Loucy (cell line): ENCODE data around the gene NDUFS7.
A peak's percentile ranks its signal among the peaks of the same experiment; 100 is the strongest.

Source experiments
- H2AFZ ChIP-seq: fragments of 200-600 bp; sonication (generic); 2 replicates; pipeline ENCODE4 v1.6.0; 2016; ENCODE audit warnings: antibody characterized with exemption, mild to moderate bottlenecking, low read length, moderate library complexity
- H3F3A ChIP-seq: fragments of 200-600 bp; 2 replicates; pipeline ENCODE4 v1.6.0; 2016; ENCODE audit warnings: antibody characterized with exemption, low read depth, mild to moderate bottlenecking
- H3K27me3 ChIP-seq: fragments of 200-600 bp; sonication (generic); 2 replicates; pipeline ENCODE4 v1.6.1; 2014; ENCODE audit warnings: low read length, mild to moderate bottlenecking; ENCODE audit not compliant: insufficient read depth, poor library complexity, severe bottlenecking
- H3K36me3 ChIP-seq: fragments of 200-600 bp; sonication (generic); 2 replicates; pipeline ENCODE4 v1.6.1; 2016; ENCODE audit warnings: low read length; ENCODE audit not compliant: insufficient read depth
- H3K4me1 ChIP-seq: fragments of 200-600 bp; sonication (generic); 2 replicates; pipeline ENCODE4 v1.5.1; 2014; ENCODE audit warnings: low read length, mild to moderate bottlenecking; ENCODE audit not compliant: insufficient read depth, poor library complexity, severe bottlenecking
- H3K4me2 ChIP-seq: fragments of 200-600 bp; sonication (generic); 2 replicates; pipeline ENCODE4 v1.6.0; 2014; ENCODE audit warnings: antibody characterized with exemption, low read length, low read depth, mild to moderate bottlenecking; ENCODE audit not compliant: poor library complexity, severe bottlenecking
- H3K4me3 ChIP-seq: fragments of 200-600 bp; sonication (generic); 2 replicates; pipeline ENCODE4 v1.5.1; 2014; ENCODE audit warnings: low read length, mild to moderate bottlenecking, mixed read lengths; ENCODE audit not compliant: poor library complexity, severe bottlenecking
- H3K79me2 ChIP-seq: fragments of 200-600 bp; sonication (generic); 2 replicates; pipeline ENCODE4 v1.6.1; 2014; ENCODE audit warnings: low read length; ENCODE audit not compliant: insufficient read depth
- H3K9ac ChIP-seq: fragments of 200-600 bp; sonication (generic); 2 replicates; pipeline ENCODE4 v1.6.0; 2014; ENCODE audit warnings: mild to moderate bottlenecking, low read depth, low read length, moderate library complexity; ENCODE audit not compliant: poor library complexity, severe bottlenecking
- H3K9me2 ChIP-seq: fragments of 200-600 bp; sonication (generic); replicated peaks from 2 replicates; pipeline ENCODE4 v1.6.1; 2016; ENCODE audit warnings: low read depth, low read length, mixed read lengths
- H3K9me3 ChIP-seq: fragments of 200-600 bp; sonication (generic); 2 replicates; pipeline ENCODE4 v1.6.1; 2014; ENCODE audit warnings: mild to moderate bottlenecking, antibody characterized with exemption, low read length, low read depth; ENCODE audit not compliant: insufficient read depth
- H4K20me1 ChIP-seq: fragments of 200-600 bp; sonication (generic); 2 replicates; pipeline ENCODE4 v1.6.0; 2014; ENCODE audit warnings: antibody characterized with exemption, low read length, mild to moderate bottlenecking; ENCODE audit not compliant: insufficient read depth, poor library complexity, severe bottlenecking
- EZH2phosphoT487 ChIP-seq: fragments of 200-600 bp; IDR thresholded peaks from 2 replicates; pipeline ENCODE4 v1.6.1; 2018; ENCODE audit warnings: antibody characterized with exemption, mild to moderate bottlenecking, moderate library complexity, borderline replicate concordance
- TF ChIP-seq, protein P1 (sequence below): fragments of 200-600 bp; sonication (generic); conservative IDR thresholded peaks from 2 replicates; pipeline ENCODE4 v1.5.1; 2014; ENCODE audit warnings: mild to moderate bottlenecking, antibody characterized with exemption, low read length

Gene NDUFS7

DNA sequence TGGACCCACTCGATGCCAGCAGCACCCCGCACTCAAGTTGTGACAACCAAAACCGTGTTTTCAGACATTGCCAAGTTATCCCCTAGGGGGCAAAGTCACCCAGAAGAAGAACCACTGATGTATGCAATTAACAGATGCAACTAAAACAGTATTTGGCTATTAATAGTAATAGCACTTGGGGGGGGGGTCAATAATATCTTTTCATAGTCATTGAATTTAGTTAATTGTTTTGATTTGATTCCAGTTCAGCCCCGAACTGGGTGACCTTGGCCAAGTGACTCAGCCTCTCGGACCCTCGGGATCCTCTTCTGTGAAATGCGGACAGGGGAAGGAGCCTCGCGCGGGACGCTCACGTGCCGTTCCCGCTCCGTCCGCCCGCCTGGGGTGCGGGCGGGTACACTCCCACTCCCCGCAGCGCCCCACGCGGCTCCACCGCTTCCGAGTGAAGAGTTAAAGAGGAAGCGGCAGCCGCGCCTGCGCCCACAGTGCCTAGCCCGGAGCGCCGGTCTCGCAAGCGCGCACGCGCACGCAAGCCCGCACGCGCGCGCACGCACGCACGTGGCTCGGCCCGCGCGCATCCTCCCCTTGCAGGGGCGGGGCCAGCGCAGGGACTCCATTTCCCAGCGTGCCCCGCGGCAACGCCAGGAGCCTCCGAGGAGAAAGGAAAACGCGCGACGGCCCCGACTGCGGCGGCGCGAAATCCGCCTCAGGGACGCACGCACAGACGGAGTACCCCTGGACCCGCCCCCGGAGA is 23.2 kb downstream of the NDUFS7 start:
- Histone ChIP-seq H3K36me3 (no peaks in the 10 kb centered on the region), H3K9me3 (no peaks in the 10 kb centered on the region), H3K9me2 (no peaks in the 10 kb centered on the region), H4K20me1 (peaks cover 42% of the 10 kb centered on the region), H3K9ac (peak overlapping the region; percentile 79), H3F3A (no peaks in the 10 kb centered on the region), H3K4me3 (peak overlapping the region; percentile 82), H3K27me3 (peaks cover 6% of the 10 kb centered on the region), H3K4me2 (peak overlapping the region; percentile 75), H3K4me1 (peaks cover 34% of the 10 kb centered on the region), H3K79me2 (peaks cover 44% of the 10 kb centered on the region), H2AFZ (peak overlapping the region; percentile 81)
- no peak for TF ChIP-seq EZH2phosphoT487
- TF ChIP-seq, protein P1, sequence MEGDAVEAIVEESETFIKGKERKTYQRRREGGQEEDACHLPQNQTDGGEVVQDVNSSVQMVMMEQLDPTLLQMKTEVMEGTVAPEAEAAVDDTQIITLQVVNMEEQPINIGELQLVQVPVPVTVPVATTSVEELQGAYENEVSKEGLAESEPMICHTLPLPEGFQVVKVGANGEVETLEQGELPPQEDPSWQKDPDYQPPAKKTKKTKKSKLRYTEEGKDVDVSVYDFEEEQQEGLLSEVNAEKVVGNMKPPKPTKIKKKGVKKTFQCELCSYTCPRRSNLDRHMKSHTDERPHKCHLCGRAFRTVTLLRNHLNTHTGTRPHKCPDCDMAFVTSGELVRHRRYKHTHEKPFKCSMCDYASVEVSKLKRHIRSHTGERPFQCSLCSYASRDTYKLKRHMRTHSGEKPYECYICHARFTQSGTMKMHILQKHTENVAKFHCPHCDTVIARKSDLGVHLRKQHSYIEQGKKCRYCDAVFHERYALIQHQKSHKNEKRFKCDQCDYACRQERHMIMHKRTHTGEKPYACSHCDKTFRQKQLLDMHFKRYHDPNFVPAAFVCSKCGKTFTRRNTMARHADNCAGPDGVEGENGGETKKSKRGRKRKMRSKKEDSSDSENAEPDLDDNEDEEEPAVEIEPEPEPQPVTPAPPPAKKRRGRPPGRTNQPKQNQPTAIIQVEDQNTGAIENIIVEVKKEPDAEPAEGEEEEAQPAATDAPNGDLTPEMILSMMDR, result peak; percentile 77

DNA sequence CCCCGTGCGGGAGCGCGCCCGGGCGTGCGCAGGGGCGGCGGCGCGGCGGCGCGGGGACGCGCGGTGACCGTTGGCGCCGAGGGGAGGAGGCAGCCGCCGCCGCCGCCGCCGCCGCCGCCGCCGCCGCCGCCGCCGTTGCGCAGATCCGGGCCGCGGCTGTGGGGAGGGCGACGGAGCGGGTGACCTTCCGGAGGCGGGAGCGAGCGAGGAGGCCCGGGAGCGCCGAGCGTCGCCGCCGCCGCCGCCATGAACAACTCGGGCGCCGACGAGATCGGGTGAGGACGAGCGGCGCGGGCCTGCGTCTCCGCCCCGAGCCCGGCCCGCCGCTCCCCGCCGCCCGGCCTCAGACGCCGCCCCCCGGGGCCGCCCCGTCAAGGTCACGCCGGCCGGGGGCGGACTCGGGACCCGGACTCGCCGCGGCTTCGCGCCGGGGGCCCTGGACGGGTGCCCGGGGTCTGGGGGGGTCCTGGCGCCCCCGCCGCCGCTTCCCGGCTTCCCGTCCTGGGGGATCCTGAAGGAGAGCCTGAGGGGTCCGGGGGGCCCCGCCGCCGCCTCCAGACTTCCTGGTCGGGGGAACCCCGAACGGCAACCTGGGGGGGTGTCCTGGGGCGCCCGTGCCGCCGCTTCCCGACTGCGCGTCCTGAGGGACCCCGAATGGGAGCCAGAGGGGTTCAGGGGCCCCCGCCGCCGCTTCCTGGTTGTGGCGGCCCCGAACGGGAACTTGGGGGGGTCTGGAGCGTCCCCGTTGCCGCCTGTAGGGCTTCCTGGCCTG is 24.0 kb downstream of the NDUFS7 start, which contains the start of gene DAZAP1:
TSS of gene DAZAP1 (plus strand) at position 59 of the 772 bp plus-strand sequence. CDS start at position 247, 188 bp downstream.
- H3K9ac ChIP-seq, result peak within 1 kb of the TSS; percentile 99
- no peaks in the 10 kb centered on the region for H3K9me2 ChIP-seq
- TF ChIP-seq EZH2phosphoT487, result no peak
- TF ChIP-seq, protein P1, result no peak
- peaks cover 6% of the 10 kb centered on the region for H3K27me3 ChIP-seq
- H4K20me1 ChIP-seq, result peaks cover 49% of the 10 kb centered on the region
- peak within 1 kb of the TSS; percentile 95 for H3K4me2 ChIP-seq
- H2AFZ ChIP-seq, result peak within 1 kb of the TSS; percentile 81
- peaks cover 52% of the 10 kb centered on the region for H3K79me2 ChIP-seq
- H3F3A ChIP-seq, result no peaks in the 10 kb centered on the region
- H3K36me3 ChIP-seq, result peaks cover 3% of the 10 kb centered on the region; the same call in 1 of the 2 replicates
- peaks cover 37% of the 10 kb centered on the region for H3K4me1 ChIP-seq
- H3K9me3 ChIP-seq, result no peaks in the 10 kb centered on the region
- H3K4me3 ChIP-seq, result peak within 1 kb of the TSS; percentile 97

DNA sequence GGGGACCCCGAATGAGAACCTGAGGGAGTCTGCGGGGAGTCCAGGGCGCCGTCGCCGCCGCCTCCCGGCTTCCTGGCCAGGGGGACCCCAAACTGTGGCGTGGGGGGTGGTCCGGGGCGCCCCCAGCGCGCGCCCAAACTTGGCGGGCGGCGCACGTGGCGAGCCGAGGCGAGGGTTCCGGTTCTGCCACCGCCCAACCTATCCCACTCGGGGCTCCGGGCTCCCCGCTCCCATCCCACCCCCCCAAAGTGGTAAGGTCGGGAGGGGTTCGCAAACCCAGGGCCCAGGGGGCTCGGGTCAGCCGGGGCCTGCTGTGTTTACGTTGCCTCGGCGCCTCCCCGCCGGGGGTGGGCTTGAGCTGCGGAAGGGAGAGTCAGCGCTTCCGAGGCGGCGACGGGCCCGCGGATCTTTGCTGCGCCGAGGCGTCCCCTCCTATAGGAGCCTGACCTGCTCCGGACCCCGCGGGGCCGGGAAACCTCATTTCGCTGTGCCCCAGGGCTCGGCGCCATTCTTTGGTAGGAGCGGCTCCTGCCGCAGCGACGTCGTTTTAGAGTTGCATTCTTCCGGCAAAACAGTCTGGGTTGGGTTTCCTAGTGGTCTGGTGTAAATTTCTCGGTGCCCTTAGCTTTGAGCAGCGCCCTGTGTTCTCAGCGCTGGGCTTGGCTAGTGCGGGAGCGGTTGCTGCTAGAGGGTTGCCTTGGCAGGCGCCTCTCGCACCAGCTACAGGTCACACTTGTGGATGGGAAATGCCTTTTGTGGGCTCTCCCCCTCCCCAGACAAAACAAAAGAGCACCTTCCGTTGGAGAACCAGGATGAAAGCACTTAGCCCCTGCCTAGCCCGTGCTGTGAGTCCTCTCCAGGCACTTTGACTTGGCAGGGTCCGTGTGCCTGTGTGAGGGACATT is 24.8 kb downstream of the NDUFS7 start:
- Histone ChIP-seq H3F3A (no peaks in the 10 kb centered on the region), H3K4me2 (peak overlapping the region; percentile 95), H3K36me3 (peaks cover 12% of the 10 kb centered on the region; the same call in 1 of the 2 replicates), H4K20me1 (peaks cover 58% of the 10 kb centered on the region), H3K9me3 (no peaks in the 10 kb centered on the region), H3K79me2 (peaks cover 60% of the 10 kb centered on the region), H3K4me1 (peaks cover 37% of the 10 kb centered on the region), H2AFZ (no peak overlapping the region), H3K9ac (peak overlapping the region; percentile 99), H3K9me2 (no peaks in the 10 kb centered on the region), H3K4me3 (peak overlapping the region; percentile 97), H3K27me3 (peaks cover 6% of the 10 kb centered on the region)
- TF ChIP-seq, protein P1, result no peak
- TF ChIP-seq EZH2phosphoT487, result no peak
